Epithelial cell of esophagus (primary cell): ENCODE measurements around the gene SSR1.

ENCODE experiments used
- DNase-seq: peaks from one replicate; pipeline ENCODE4 v3.0.0; 2010; ENCODE audit warnings: low read depth
- H3K4me3 ChIP-seq: 2 replicates; pipeline ENCODE4 v1.5.1; 2011; ENCODE audit warnings: mild to moderate bottlenecking, low read length, control low read depth
- TF ChIP-seq, protein P1 (sequence below): IDR thresholded peaks from 2 replicates; pipeline ENCODE4 v1.5.1; 2011; ENCODE audit warnings: low read depth, mild to moderate bottlenecking, low read length, control low read depth, inconsistent platforms; ENCODE audit not compliant: insufficient read depth; ENCODE audit errors: missing control alignments

Gene SSR1

DNA sequence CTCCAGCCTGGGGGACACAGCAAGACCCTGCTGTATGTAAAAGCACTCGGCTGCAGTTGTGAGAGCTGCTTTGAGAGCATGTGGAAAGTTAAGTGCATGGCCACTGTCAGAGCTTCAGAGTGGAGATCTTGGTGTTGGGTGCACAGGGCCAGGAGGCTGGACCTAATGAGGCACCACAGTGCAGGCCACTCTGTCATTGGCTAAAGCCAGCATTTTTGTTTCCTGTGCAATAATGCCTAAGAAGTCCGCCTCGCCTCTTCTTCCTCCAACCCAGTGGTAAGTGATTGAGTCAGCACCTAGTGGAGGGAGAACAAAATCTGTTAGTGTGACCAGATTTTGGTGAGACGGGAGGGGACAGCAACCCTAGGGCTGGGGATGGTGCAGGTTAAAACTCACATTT, 60.6 kb downstream of the SSR1 start:
- TF ChIP-seq, protein P1, sequence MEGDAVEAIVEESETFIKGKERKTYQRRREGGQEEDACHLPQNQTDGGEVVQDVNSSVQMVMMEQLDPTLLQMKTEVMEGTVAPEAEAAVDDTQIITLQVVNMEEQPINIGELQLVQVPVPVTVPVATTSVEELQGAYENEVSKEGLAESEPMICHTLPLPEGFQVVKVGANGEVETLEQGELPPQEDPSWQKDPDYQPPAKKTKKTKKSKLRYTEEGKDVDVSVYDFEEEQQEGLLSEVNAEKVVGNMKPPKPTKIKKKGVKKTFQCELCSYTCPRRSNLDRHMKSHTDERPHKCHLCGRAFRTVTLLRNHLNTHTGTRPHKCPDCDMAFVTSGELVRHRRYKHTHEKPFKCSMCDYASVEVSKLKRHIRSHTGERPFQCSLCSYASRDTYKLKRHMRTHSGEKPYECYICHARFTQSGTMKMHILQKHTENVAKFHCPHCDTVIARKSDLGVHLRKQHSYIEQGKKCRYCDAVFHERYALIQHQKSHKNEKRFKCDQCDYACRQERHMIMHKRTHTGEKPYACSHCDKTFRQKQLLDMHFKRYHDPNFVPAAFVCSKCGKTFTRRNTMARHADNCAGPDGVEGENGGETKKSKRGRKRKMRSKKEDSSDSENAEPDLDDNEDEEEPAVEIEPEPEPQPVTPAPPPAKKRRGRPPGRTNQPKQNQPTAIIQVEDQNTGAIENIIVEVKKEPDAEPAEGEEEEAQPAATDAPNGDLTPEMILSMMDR: no peak
- no peak for DNase-seq
- no peak overlapping the region for H3K4me3 ChIP-seq

DNA sequence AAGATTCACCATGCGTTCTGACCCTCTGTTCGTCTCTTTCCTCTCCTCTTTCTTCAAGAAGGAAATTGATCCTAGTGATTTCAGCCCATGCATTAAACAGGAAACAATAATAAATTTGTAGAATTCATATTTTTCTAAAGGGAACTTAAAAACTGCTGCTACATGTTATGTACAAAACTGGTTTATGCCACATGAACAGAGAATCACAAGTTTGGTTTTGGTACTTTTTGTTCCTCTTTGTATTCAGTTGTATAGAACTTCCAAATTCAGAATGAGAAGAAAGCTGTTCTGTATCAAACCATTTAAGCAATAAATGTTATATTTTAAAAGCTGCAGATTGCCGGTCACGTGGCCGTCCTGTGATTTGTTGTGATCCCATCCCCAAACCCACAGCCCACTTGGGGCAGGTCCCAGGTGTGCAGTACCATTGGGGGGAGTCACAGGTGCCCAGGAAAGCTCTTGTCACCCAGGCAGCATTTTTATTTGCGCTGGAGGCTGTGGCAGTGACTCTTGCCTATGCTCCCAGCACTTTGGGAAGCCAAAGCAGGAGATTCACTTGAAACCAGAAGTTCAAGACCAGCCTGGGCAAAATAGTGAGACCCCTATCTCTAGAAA, 61.2 kb downstream of the SSR1 start:
- TF ChIP-seq, protein P1: no peak
- H3K4me3 ChIP-seq: no peak overlapping the region
- no peak for DNase-seq

DNA sequence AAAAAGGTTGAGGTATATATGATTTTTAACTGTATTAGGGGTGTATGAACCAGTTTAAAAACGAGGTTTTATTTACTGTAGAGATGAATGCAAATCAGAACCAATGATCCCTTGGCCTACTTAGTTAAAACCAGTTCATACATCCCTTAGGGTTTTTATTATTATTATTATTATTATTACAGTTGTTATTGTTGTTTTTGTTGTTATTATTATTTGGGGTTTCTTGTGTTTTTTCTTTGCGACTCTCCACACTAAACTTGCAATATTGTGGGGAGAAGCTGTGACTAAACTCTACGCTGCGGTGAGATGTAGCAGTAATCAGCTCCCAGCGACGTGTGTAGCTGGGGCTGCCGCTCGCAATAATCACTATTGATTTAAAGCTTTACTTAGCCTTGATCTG, 62.2 kb downstream of the SSR1 start:
- H3K4me3 ChIP-seq: no peak overlapping the region
- TF ChIP-seq, protein P1: no peak
- DNase-seq: no peak

DNA sequence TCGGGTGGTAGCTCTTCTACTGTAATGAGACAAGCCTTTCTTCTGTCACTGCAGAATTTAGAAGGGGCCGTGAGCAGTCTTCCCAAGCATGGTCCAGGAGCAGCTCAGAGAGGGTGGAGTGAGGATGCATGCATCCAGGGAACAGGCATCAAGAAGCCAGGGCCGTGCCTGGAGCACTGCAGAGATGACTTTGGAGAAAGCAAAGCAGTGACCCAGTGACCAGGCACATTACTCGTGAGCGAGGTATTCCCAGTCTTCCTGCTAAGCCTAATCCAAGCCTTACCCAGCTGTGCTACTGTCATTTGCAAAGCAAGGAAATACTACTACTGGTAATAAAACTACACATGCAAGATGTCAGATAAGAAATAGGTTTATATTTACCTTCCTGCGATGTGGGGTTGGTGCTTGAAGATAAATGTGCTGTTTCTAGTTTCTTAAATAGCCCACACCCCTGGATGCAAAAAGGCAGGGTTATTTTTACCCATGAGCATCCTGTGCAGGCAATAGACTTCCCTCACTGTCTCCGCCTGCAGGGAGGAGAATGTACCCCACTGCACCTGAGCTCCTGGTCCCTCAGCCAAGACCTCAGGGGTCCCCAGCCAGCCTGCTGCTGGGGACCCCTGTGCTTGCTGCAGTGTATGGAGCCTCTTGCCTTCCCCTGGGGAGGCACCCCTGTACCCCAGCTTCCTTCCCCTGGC, 62.9 kb downstream of the SSR1 start:
- H3K4me3 ChIP-seq: no peak overlapping the region
- TF ChIP-seq, protein P1: no peak
- no peak for DNase-seq

DNA sequence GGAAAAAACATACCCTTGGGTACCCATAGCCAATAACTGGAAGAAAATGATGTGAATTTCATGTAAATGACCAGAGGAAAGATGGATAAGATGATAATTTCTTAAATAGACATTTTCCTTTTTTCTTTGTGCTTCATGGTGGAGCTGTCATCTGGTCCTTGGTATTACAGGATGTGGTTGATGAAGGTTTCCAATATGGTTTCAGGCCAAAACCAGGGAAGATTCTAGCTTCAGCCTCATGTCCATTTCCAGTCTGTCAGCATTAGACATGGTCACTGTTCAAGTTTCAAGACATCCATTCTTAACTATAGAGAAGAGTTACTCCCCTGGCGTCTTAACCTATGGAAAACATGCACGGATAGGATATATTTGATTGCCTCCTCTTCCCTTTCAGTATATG, 63.6 kb downstream of the SSR1 start:
- no peak overlapping the region for H3K4me3 ChIP-seq
- no peak for DNase-seq
- TF ChIP-seq, protein P1: no peak

DNA sequence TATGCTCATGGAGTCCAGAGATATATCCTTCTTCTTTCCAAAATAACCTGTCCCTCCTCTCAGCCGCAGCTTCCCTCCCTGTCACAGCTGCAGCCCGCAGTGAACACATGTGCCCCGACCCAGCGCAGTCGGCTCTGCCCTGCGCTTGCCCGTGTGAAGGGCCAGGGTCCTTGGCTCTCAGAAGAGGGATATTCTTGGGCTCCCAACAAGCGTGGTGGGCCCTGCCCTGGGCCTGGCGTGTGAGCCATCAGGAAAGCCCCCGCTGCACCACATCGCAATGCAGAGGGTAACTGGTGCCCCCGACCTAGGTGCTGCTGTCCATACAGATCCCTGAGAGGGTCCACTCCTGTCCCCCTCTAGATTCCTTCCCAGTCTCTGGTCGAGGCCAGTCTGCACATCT, 65.2 kb downstream of the SSR1 start:
- H3K4me3 ChIP-seq: no peak overlapping the region
- DNase-seq: no peak
- TF ChIP-seq, protein P1: no peak

DNA sequence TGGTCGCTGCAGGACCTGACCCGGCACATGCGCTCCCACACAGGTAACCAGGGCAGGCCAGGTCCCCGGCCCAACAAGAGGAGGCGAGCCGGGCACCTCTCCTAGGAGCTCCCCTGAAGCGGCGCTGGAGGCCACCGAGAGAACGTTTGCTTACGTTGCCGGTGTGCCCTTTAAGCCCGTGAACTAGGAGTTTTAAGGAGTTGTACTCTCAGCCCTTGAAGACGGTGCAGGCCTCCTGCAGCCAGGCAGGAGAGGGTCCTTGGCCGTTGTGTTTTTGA, 65.9 kb downstream of the SSR1 start:
- TF ChIP-seq, protein P1: no peak
- no peak for DNase-seq
- no peak overlapping the region for H3K4me3 ChIP-seq
